Loucy (cell line): ENCODE measurements around the gene ARHGAP4.

Source experiments
- H2AFZ ChIP-seq: fragments of 200-600 bp; sonication (generic); 2 replicates; pipeline ENCODE4 v1.6.0; 2016; ENCODE audit warnings: antibody characterized with exemption, mild to moderate bottlenecking, low read length, moderate library complexity
- H3F3A ChIP-seq: fragments of 200-600 bp; 2 replicates; pipeline ENCODE4 v1.6.0; 2016; ENCODE audit warnings: antibody characterized with exemption, low read depth, mild to moderate bottlenecking
- H3K27me3 ChIP-seq: fragments of 200-600 bp; sonication (generic); 2 replicates; pipeline ENCODE4 v1.6.1; 2014; ENCODE audit warnings: low read length, mild to moderate bottlenecking; ENCODE audit not compliant: insufficient read depth, poor library complexity, severe bottlenecking
- H3K36me3 ChIP-seq: fragments of 200-600 bp; sonication (generic); 2 replicates; pipeline ENCODE4 v1.6.1; 2016; ENCODE audit warnings: low read length; ENCODE audit not compliant: insufficient read depth
- H3K4me1 ChIP-seq: fragments of 200-600 bp; sonication (generic); 2 replicates; pipeline ENCODE4 v1.5.1; 2014; ENCODE audit warnings: low read length, mild to moderate bottlenecking; ENCODE audit not compliant: insufficient read depth, poor library complexity, severe bottlenecking
- H3K4me2 ChIP-seq: fragments of 200-600 bp; sonication (generic); 2 replicates; pipeline ENCODE4 v1.6.0; 2014; ENCODE audit warnings: antibody characterized with exemption, low read length, low read depth, mild to moderate bottlenecking; ENCODE audit not compliant: poor library complexity, severe bottlenecking
- H3K4me3 ChIP-seq: fragments of 200-600 bp; sonication (generic); 2 replicates; pipeline ENCODE4 v1.5.1; 2014; ENCODE audit warnings: low read length, mild to moderate bottlenecking, mixed read lengths; ENCODE audit not compliant: poor library complexity, severe bottlenecking
- H3K79me2 ChIP-seq: fragments of 200-600 bp; sonication (generic); 2 replicates; pipeline ENCODE4 v1.6.1; 2014; ENCODE audit warnings: low read length; ENCODE audit not compliant: insufficient read depth
- H3K9ac ChIP-seq: fragments of 200-600 bp; sonication (generic); 2 replicates; pipeline ENCODE4 v1.6.0; 2014; ENCODE audit warnings: mild to moderate bottlenecking, low read depth, low read length, moderate library complexity; ENCODE audit not compliant: poor library complexity, severe bottlenecking
- H3K9me2 ChIP-seq: fragments of 200-600 bp; sonication (generic); replicated peaks from 2 replicates; pipeline ENCODE4 v1.6.1; 2016; ENCODE audit warnings: low read depth, low read length, mixed read lengths
- H3K9me3 ChIP-seq: fragments of 200-600 bp; sonication (generic); 2 replicates; pipeline ENCODE4 v1.6.1; 2014; ENCODE audit warnings: mild to moderate bottlenecking, antibody characterized with exemption, low read length, low read depth; ENCODE audit not compliant: insufficient read depth
- H4K20me1 ChIP-seq: fragments of 200-600 bp; sonication (generic); 2 replicates; pipeline ENCODE4 v1.6.0; 2014; ENCODE audit warnings: antibody characterized with exemption, low read length, mild to moderate bottlenecking; ENCODE audit not compliant: insufficient read depth, poor library complexity, severe bottlenecking
- EZH2phosphoT487 ChIP-seq: fragments of 200-600 bp; IDR thresholded peaks from 2 replicates; pipeline ENCODE4 v1.6.1; 2018; ENCODE audit warnings: antibody characterized with exemption, mild to moderate bottlenecking, moderate library complexity, borderline replicate concordance
- TF ChIP-seq, protein P1 (sequence below): fragments of 200-600 bp; sonication (generic); conservative IDR thresholded peaks from 2 replicates; pipeline ENCODE4 v1.5.1; 2014; ENCODE audit warnings: mild to moderate bottlenecking, antibody characterized with exemption, low read length

The ARHGAP4 gene

DNA sequence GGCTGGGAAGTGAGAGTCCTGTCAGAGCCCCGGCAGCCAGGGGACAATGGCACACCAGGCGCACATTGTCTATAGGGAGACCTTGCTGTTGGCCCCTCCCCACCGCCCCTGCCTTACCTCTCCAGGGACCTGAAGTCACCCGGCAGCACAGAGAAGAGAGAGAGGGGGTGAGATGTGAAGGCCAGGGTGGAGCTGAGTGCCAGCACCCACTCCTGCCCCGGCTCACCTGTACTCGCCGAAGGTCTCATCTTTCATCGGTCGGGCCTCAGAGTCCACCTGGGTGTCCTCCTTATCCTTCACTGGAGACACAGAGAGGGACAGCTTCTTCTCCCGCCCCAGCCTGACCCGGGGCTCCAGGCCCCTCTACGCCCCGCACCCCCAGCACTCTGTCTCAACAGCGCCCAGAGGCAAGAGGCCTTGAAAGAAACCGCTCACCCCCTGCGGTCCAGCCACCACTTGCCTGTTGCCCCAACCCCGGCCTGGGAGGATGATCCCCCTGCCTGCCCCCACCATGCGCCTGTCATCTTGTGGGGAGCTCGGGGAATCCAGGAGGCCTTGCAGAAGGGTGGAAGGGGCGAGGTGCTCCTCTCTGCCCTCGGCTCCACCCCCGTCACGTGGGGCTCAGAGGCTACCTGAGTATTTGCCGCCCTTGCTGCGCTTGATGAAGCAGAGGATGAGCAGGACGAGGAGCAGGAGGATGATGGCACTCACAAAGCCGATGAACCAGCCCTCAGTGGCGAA is 62.6 kb downstream of the ARHGAP4 start:
- no peak for TF ChIP-seq EZH2phosphoT487
- TF ChIP-seq, protein P1, sequence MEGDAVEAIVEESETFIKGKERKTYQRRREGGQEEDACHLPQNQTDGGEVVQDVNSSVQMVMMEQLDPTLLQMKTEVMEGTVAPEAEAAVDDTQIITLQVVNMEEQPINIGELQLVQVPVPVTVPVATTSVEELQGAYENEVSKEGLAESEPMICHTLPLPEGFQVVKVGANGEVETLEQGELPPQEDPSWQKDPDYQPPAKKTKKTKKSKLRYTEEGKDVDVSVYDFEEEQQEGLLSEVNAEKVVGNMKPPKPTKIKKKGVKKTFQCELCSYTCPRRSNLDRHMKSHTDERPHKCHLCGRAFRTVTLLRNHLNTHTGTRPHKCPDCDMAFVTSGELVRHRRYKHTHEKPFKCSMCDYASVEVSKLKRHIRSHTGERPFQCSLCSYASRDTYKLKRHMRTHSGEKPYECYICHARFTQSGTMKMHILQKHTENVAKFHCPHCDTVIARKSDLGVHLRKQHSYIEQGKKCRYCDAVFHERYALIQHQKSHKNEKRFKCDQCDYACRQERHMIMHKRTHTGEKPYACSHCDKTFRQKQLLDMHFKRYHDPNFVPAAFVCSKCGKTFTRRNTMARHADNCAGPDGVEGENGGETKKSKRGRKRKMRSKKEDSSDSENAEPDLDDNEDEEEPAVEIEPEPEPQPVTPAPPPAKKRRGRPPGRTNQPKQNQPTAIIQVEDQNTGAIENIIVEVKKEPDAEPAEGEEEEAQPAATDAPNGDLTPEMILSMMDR: no peak
- H3K36me3 ChIP-seq: no peaks in the 10 kb centered on the region
- H3F3A ChIP-seq: no peaks in the 10 kb centered on the region
- no peaks in the 10 kb centered on the region for H3K27me3 ChIP-seq
- H3K4me3 ChIP-seq: no peak overlapping the region
- no peaks in the 10 kb centered on the region for H3K9me2 ChIP-seq
- H4K20me1 ChIP-seq: no peaks in the 10 kb centered on the region
- H3K79me2 ChIP-seq: no peaks in the 10 kb centered on the region
- H3K4me1 ChIP-seq: no peaks in the 10 kb centered on the region
- no peak overlapping the region for H2AFZ ChIP-seq
- H3K4me2 ChIP-seq: no peak overlapping the region
- H3K9me3 ChIP-seq: no peaks in the 10 kb centered on the region
- H3K9ac ChIP-seq: no peak overlapping the region

DNA sequence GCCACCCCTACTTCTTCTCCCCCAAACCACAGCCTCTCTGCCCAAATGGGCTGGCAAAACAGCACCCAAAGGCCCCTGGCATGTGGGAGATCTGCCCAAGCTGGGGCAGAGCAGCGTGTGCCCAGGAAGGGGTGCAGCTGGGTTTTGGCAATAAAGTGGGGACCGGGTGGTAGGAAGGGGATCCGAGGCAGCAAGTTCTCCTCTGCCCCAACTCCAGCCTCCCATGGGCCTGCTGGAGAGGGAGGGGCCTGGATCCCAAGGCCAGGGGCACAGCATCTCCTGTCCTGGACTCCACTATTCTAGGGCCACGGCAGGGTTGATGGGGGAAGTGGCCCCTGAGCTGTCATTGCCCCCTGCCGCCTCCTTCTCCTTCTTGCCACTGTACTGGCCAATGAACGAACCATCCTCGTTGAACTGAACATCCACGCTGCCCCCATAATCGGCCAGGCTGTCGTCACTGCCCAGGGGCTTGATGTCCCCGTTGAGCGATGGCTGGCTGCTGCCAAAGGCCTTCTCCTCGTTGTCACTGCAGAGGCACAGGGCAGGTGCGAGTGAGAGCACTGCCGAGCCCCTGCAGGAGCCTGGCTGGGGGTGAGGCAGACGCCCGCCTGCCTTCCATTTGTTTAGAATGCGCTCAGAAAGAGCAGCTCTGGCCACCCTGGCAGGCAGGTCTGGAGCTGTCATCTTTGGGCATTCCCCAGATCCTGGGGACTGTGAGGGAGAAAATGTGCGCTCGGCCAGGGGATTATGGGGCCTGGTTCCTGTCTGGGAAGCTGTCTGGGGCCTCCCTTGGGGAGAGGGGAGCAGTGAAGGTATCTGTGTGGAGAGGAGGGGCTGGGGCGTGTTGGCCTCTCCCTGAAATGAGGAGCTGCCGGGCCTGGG is 63.5 kb downstream of the ARHGAP4 start:
- no peak overlapping the region for H3K9ac ChIP-seq
- H3K79me2 ChIP-seq: no peaks in the 10 kb centered on the region
- H3K27me3 ChIP-seq: no peaks in the 10 kb centered on the region
- no peak overlapping the region for H2AFZ ChIP-seq
- H3K9me2 ChIP-seq: no peaks in the 10 kb centered on the region
- peaks cover 2% of the 10 kb centered on the region for H3K4me1 ChIP-seq
- no peaks in the 10 kb centered on the region for H3F3A ChIP-seq
- no peaks in the 10 kb centered on the region for H3K36me3 ChIP-seq
- no peaks in the 10 kb centered on the region for H4K20me1 ChIP-seq
- H3K9me3 ChIP-seq: no peaks in the 10 kb centered on the region
- no peak for TF ChIP-seq EZH2phosphoT487
- H3K4me3 ChIP-seq: no peak overlapping the region
- H3K4me2 ChIP-seq: no peak overlapping the region

DNA sequence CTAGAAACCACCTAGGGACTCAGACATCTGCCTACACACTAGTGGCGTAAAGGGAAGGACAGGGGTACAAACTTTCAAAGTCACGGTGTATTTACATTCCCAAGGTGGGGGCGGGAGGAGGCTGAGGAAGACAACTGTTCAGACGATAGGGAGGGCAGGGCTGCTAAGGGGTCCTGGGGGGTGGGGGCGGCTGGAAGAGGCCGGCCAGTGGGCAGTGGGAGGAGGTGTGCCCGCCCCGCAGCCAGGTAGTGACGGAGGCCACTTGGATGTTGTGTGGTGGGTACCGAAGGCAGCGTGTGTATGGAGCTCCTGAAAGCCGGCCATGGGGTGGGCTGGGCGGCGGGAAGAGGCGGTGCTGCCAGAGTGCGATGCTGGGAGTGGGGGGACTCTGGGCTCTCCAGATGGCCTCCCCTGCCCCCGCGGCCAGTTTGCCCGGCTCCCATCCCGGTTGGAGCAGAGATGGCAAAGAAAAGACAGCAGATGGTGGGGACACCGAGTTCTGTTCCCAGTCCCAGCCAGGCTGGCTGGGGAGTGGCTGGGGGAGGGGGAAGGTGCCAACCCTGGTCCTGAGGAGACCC is 64.2 kb downstream of the ARHGAP4 start:
- H3K27me3 ChIP-seq: no peaks in the 10 kb centered on the region

More for the DNA sequence above, 64.2 kb downstream of the ARHGAP4 start:
- H3K9me2 ChIP-seq: no peaks in the 10 kb centered on the region
- no peaks in the 10 kb centered on the region for H3K9me3 ChIP-seq
- no peaks in the 10 kb centered on the region for H3K36me3 ChIP-seq
- H3K4me2 ChIP-seq: no peak overlapping the region
- no peak for TF ChIP-seq EZH2phosphoT487
- TF ChIP-seq, protein P1: no peak
- no peaks in the 10 kb centered on the region for H3K79me2 ChIP-seq
- H4K20me1 ChIP-seq: no peaks in the 10 kb centered on the region
- no peak overlapping the region for H3K9ac ChIP-seq
- no peak overlapping the region for H2AFZ ChIP-seq
- peaks cover 3% of the 10 kb centered on the region for H3K4me1 ChIP-seq
- H3K4me3 ChIP-seq: no peak overlapping the region
- no peaks in the 10 kb centered on the region for H3F3A ChIP-seq
